Fibroblast of peridontal ligament (primary cell): ENCODE results near the gene PHLPP1.

Source experiments
- DNase-seq: peaks from one replicate; pipeline ENCODE4 v3.0.0-alpha.2; 2010; ENCODE audit errors: extremely low read depth

The PHLPP1 gene

GRCh38 chr18:62850619-62851306 lies 135.4 kb downstream of the PHLPP1 start:
- DNase-seq, result no peak

- DNase-seq, result no peak
Measured at GRCh38 chr18:62852851-62853250, 137.5 kb downstream of the PHLPP1 start.

- DNase-seq, result no peak
Measured at GRCh38 chr18:62856294-62856693, 141.0 kb downstream of the PHLPP1 start.

GRCh38 chr18:62857263-62857976 lies 142.1 kb downstream of the PHLPP1 start:
- no peak for DNase-seq

- no peak for DNase-seq
Measured at GRCh38 chr18:62860062-62860461, 144.7 kb downstream of the PHLPP1 start.

- no peak for DNase-seq
Measured at GRCh38 chr18:62862466-62862865, 147.1 kb downstream of the PHLPP1 start.

- DNase-seq, result no peak
Measured at GRCh38 chr18:62863579-62864001, 148.2 kb downstream of the PHLPP1 start.

- DNase-seq, result no peak
Measured at GRCh38 chr18:62865498-62865897, 150.2 kb downstream of the PHLPP1 start.

- peak; percentile 26 for DNase-seq
Measured at GRCh38 chr18:62867534-62867933, 152.2 kb downstream of the PHLPP1 start.

GRCh38 chr18:62868645-62869044 lies 153.3 kb downstream of the PHLPP1 start:
- DNase-seq, result no peak

- no peak for DNase-seq
Measured at GRCh38 chr18:62870643-62871042, 155.3 kb downstream of the PHLPP1 start.

GRCh38 chr18:62875323-62875722 lies 160.0 kb downstream of the PHLPP1 start:
- DNase-seq, result no peak

GRCh38 chr18:62876111-62876510 lies 160.8 kb downstream of the PHLPP1 start:
- no peak for DNase-seq

GRCh38 chr18:62876828-62877227 lies 161.5 kb downstream of the PHLPP1 start:
- DNase-seq, result no peak

GRCh38 chr18:62877411-62878221 lies 162.3 kb downstream of the PHLPP1 start:
- peak; percentile 77 for DNase-seq

GRCh38 chr18:62878305-62878704 lies 163.0 kb downstream of the PHLPP1 start:
- peak; percentile 16 for DNase-seq

- no peak for DNase-seq
Measured at GRCh38 chr18:62880034-62880433, 164.7 kb downstream of the PHLPP1 start.

- no peak for DNase-seq
Measured at GRCh38 chr18:62880673-62881364, 165.5 kb downstream of the PHLPP1 start.

- DNase-seq, result peak; percentile 92
Measured at GRCh38 chr18:62881509-62882016, 166.2 kb downstream of the PHLPP1 start.

- no peak for DNase-seq
Measured at GRCh38 chr18:62883937-62884735, 168.8 kb downstream of the PHLPP1 start.

- no peak for DNase-seq
Measured at GRCh38 chr18:62885804-62886203, 170.5 kb downstream of the PHLPP1 start.
